Spleen (tissue), 7 donors: Measurements from ENCODE around the gene NCKIPSD.

Experiments
- CTCF ChIP-seq, 11 experiments: fragments of 200-600 bp in 7 of 11; fragments of 450-650 bp in 4 of 11; sonication (generic) in 4 of 11; IDR thresholded peaks in 8 of 11; conservative IDR thresholded peaks in 3 of 11; 1 replicate in 7 of 11; 2 replicates in 4 of 11; pipeline versions ENCODE4 v1.4.0 to v1.8.0; 2016 to 2021; ENCODE audit warnings: antibody characterized with exemption in 11 of 11, inconsistent platforms in 4 of 11, mild to moderate bottlenecking in 1 of 11
- POLR2A ChIP-seq, 3 donors: fragments of 450-650 bp; IDR thresholded peaks; one replicate each; pipeline ENCODE4 v1.5.1; 2017; ENCODE audit warnings: antibody characterized with exemption in 3 of 3, mild to moderate bottlenecking in 1 of 3
- POLR2AphosphoS5 ChIP-seq, 3 donors: sonication (generic); formaldehyde crosslinking; IDR thresholded peaks; one replicate each; pipeline ENCODE4 v1.5.1; 2017; ENCODE audit warnings: antibody characterized with exemption in 3 of 3
- donor health status: DM: no; HTN: no; CAD: no; lungs with moderate emphysema.
- donor health status: DM: no; HTN: no; CAD: no.
- donor health status: DM: no; HTN: no; CAD: no.

- TF ChIP-seq CTCF (IDR thresholded peaks at IDR 0.05 in 8 of 11, conservative IDR thresholded peaks at IDR 0.05 in 3 of 11) (no peak), POLR2A (IDR thresholded peaks at IDR 0.05) (no peak), POLR2AphosphoS5 (IDR thresholded peaks at IDR 0.05) (no peak)
Observed at GRCh38 chr3:48680811-48681540, 4.7 kb downstream of the NCKIPSD start.
